HEK293 (cell line): ENCODE data around the gene KDELR1.
A peak's percentile ranks its signal among the peaks of the same experiment; 100 is the strongest.

ENCODE experiments used
- BCL11B ChIP-seq: fragments of 450-650 bp; formaldehyde crosslinking; IDR thresholded peaks from 2 replicates; pipeline ENCODE4 v1.5.1; 2016; ENCODE audit warnings: low read depth, missing biosample characterization, missing genetic modification characterization
- INSM2 ChIP-seq: fragments of 450-650 bp; formaldehyde crosslinking; IDR thresholded peaks from 2 replicates; pipeline ENCODE4 v1.5.1; 2016; ENCODE audit warnings: missing biosample characterization, missing genetic modification characterization
- KLF7 ChIP-seq: fragments of 450-650 bp; formaldehyde crosslinking; IDR thresholded peaks from 2 replicates; pipeline ENCODE4 v1.5.1; 2016; ENCODE audit warnings: missing biosample characterization, missing genetic modification characterization, borderline replicate concordance
- OVOL3 ChIP-seq: fragments of 450-650 bp; formaldehyde crosslinking; IDR thresholded peaks from 2 replicates; pipeline ENCODE4 v1.5.1; 2016; ENCODE audit warnings: missing biosample characterization, missing genetic modification characterization
- SCRT2 ChIP-seq: fragments of 450-650 bp; formaldehyde crosslinking; IDR thresholded peaks from 2 replicates; pipeline ENCODE4 v1.5.1; 2016; ENCODE audit warnings: missing biosample characterization, missing genetic modification characterization
- TCF7L2 ChIP-seq: IDR thresholded peaks from 2 replicates; pipeline ENCODE4 v1.6.1; 2011; ENCODE audit warnings: low read depth, mild to moderate bottlenecking, inconsistent platforms, low read length, moderate library complexity, borderline replicate concordance
- ZNF140 ChIP-seq: fragments of 450-650 bp; formaldehyde crosslinking; IDR thresholded peaks from 2 replicates; pipeline ENCODE4 v1.5.1; 2016; ENCODE audit warnings: missing biosample characterization, missing genetic modification characterization
- ZNF175 ChIP-seq: fragments of 450-650 bp; formaldehyde crosslinking; IDR thresholded peaks from 2 replicates; pipeline ENCODE4 v1.5.1; 2016; ENCODE audit warnings: missing biosample characterization, missing genetic modification characterization
- ZNF394 ChIP-seq: fragments of 450-650 bp; formaldehyde crosslinking; IDR thresholded peaks from 2 replicates; pipeline ENCODE4 v1.5.1; 2016; ENCODE audit warnings: missing biosample characterization, missing genetic modification characterization, mild to moderate bottlenecking, moderate library complexity, borderline replicate concordance
- ZNF48 ChIP-seq: fragments of 450-650 bp; formaldehyde crosslinking; IDR thresholded peaks from 2 replicates; pipeline ENCODE4 v1.5.1; 2016; ENCODE audit warnings: missing biosample characterization, missing genetic modification characterization
- ZNF558 ChIP-seq: fragments of 450-650 bp; formaldehyde crosslinking; IDR thresholded peaks from 2 replicates; pipeline ENCODE4 v1.5.1; 2016; ENCODE audit warnings: missing biosample characterization, missing genetic modification characterization
- ZNF596 ChIP-seq: fragments of 450-650 bp; IDR thresholded peaks from 2 replicates; pipeline ENCODE4 v1.5.0; 2018; ENCODE audit warnings: missing biosample characterization, mild to moderate bottlenecking, missing genetic modification characterization, moderate library complexity
- ZNF624 ChIP-seq: fragments of 450-650 bp; formaldehyde crosslinking; IDR thresholded peaks from 2 replicates; pipeline ENCODE4 v1.5.1; 2017; ENCODE audit warnings: missing biosample characterization, missing genetic modification characterization
- ZNF626 ChIP-seq: fragments of 450-650 bp; sonication (Bioruptor Pico); formaldehyde crosslinking; IDR thresholded peaks from 2 replicates; pipeline ENCODE4 v1.5.1; 2018; ENCODE audit warnings: missing biosample characterization, missing genetic modification characterization, inconsistent platforms
- ZNF654 ChIP-seq: fragments of 450-650 bp; formaldehyde crosslinking; IDR thresholded peaks from 2 replicates; pipeline ENCODE4 v1.5.1; 2016; ENCODE audit warnings: low read depth, missing biosample characterization, missing genetic modification characterization
- ZNF664 ChIP-seq: fragments of 450-650 bp; formaldehyde crosslinking; IDR thresholded peaks from 2 replicates; pipeline ENCODE4 v1.5.1; 2016; ENCODE audit warnings: missing biosample characterization, missing genetic modification characterization
- ZNF707 ChIP-seq: fragments of 450-650 bp; formaldehyde crosslinking; IDR thresholded peaks from 2 replicates; pipeline ENCODE4 v1.5.1; 2016; ENCODE audit warnings: missing biosample characterization, missing genetic modification characterization
- ZNF768 ChIP-seq: fragments of 450-650 bp; formaldehyde crosslinking; IDR thresholded peaks from 2 replicates; pipeline ENCODE4 v1.5.1; 2018; ENCODE audit warnings: missing biosample characterization, mild to moderate bottlenecking, missing genetic modification characterization
- ZNF791 ChIP-seq: fragments of 450-650 bp; formaldehyde crosslinking; IDR thresholded peaks from 2 replicates; pipeline ENCODE4 v1.5.1; 2016; ENCODE audit warnings: missing biosample characterization, missing genetic modification characterization
- TF ChIP-seq, protein P1 (sequence below): fragments of 450-650 bp; formaldehyde crosslinking; IDR thresholded peaks from 2 replicates; pipeline ENCODE4 v1.5.1; 2016; ENCODE audit warnings: missing biosample characterization, missing genetic modification characterization
- TF ChIP-seq, protein P2 (sequence below): fragments of 450-650 bp; formaldehyde crosslinking; IDR thresholded peaks from 2 replicates; pipeline ENCODE4 v1.5.1; 2016; ENCODE audit warnings: missing biosample characterization, missing genetic modification characterization, borderline replicate concordance
- TF ChIP-seq, protein P3 (sequence below): fragments of 450-650 bp; formaldehyde crosslinking; IDR thresholded peaks from 2 replicates; pipeline ENCODE4 v1.5.1; 2016; ENCODE audit warnings: missing biosample characterization, missing genetic modification characterization
- TF ChIP-seq, protein P4 (sequence below): fragments of 450-650 bp; IDR thresholded peaks from 2 replicates; pipeline ENCODE4 v1.5.1; 2018; ENCODE audit warnings: missing biosample characterization, mild to moderate bottlenecking, missing genetic modification characterization
- TF ChIP-seq, protein P5 (sequence below): fragments of 450-650 bp; formaldehyde crosslinking; IDR thresholded peaks from 2 replicates; pipeline ENCODE4 v1.5.1; 2016; ENCODE audit warnings: missing biosample characterization, missing genetic modification characterization

KDELR1 gene

GRCh38 chr19:48390188-48391099, 907 bp downstream of the KDELR1 start (continued):
- TF ChIP-seq ZNF768 (tag by site-specific recombination) (no peak), ZNF626 (tag by site-specific recombination) (no peak), ZNF48 (tag by site-specific recombination) (no peak), KLF7 (tag by site-specific recombination) (no peak), ZNF707 (tag by site-specific recombination) (no peak), ZNF394 (tag by site-specific recombination) (peak; percentile 88), SCRT2 (tag by site-specific recombination) (peak; percentile 22; the same call in 1 of the 2 replicates), ZNF175 (tag by site-specific recombination) (no peak), ZNF140 (tag by site-specific recombination) (no peak), ZNF596 (tag by site-specific recombination) (peak; percentile 93), ZNF654 (tag by site-specific recombination) (0 out of 2 replicates have a peak, but pooled peaks have one; percentile 9), TCF7L2 (no peak), INSM2 (tag by site-specific recombination) (no peak; the same call in 1 of the 2 replicates), OVOL3 (peak; percentile 49; the same call in 1 of the 2 replicates), ZNF664 (tag by site-specific recombination) (no peak), ZNF558 (tag by site-specific recombination) (no peak), ZNF791 (tag by site-specific recombination) (no peak), BCL11B (peak; percentile 86; the same call in 1 of the 2 replicates), ZNF624 (tag by site-specific recombination) (no peak)
- TF ChIP-seq, protein P1, sequence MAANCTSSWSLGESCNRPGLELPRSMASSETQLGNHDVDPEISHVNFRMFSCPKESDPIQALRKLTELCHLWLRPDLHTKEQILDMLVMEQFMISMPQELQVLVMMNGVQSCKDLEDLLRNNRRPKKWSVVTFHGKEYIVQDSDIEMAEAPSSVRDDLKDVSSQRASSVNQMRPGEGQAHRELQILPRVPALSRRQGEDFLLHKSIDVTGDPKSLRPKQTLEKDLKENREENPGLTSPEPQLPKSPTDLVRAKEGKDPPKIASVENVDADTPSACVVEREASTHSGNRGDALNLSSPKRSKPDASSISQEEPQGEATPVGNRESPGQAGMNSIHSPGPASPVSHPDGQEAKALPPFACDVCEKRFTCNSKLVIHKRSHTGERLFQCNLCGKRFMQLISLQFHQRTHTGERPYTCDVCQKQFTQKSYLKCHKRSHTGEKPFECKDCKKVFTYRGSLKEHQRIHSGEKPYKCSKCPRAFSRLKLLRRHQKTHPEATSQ, result no peak
- TF ChIP-seq, protein P2, sequence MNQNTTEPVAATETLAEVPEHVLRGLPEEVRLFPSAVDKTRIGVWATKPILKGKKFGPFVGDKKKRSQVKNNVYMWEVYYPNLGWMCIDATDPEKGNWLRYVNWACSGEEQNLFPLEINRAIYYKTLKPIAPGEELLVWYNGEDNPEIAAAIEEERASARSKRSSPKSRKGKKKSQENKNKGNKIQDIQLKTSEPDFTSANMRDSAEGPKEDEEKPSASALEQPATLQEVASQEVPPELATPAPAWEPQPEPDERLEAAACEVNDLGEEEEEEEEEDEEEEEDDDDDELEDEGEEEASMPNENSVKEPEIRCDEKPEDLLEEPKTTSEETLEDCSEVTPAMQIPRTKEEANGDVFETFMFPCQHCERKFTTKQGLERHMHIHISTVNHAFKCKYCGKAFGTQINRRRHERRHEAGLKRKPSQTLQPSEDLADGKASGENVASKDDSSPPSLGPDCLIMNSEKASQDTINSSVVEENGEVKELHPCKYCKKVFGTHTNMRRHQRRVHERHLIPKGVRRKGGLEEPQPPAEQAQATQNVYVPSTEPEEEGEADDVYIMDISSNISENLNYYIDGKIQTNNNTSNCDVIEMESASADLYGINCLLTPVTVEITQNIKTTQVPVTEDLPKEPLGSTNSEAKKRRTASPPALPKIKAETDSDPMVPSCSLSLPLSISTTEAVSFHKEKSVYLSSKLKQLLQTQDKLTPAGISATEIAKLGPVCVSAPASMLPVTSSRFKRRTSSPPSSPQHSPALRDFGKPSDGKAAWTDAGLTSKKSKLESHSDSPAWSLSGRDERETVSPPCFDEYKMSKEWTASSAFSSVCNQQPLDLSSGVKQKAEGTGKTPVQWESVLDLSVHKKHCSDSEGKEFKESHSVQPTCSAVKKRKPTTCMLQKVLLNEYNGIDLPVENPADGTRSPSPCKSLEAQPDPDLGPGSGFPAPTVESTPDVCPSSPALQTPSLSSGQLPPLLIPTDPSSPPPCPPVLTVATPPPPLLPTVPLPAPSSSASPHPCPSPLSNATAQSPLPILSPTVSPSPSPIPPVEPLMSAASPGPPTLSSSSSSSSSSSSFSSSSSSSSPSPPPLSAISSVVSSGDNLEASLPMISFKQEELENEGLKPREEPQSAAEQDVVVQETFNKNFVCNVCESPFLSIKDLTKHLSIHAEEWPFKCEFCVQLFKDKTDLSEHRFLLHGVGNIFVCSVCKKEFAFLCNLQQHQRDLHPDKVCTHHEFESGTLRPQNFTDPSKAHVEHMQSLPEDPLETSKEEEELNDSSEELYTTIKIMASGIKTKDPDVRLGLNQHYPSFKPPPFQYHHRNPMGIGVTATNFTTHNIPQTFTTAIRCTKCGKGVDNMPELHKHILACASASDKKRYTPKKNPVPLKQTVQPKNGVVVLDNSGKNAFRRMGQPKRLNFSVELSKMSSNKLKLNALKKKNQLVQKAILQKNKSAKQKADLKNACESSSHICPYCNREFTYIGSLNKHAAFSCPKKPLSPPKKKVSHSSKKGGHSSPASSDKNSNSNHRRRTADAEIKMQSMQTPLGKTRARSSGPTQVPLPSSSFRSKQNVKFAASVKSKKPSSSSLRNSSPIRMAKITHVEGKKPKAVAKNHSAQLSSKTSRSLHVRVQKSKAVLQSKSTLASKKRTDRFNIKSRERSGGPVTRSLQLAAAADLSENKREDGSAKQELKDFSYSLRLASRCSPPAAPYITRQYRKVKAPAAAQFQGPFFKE (tag by site-specific recombination), result no peak
- TF ChIP-seq, protein P3, sequence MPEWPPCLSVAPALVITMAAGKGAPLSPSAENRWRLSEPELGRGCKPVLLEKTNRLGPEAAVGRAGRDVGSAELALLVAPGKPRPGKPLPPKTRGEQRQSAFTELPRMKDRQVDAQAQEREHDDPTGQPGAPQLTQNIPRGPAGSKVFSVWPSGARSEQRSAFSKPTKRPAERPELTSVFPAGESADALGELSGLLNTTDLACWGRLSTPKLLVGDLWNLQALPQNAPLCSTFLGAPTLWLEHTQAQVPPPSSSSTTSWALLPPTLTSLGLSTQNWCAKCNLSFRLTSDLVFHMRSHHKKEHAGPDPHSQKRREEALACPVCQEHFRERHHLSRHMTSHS (tag by site-specific recombination), result no peak
- TF ChIP-seq, protein P4, sequence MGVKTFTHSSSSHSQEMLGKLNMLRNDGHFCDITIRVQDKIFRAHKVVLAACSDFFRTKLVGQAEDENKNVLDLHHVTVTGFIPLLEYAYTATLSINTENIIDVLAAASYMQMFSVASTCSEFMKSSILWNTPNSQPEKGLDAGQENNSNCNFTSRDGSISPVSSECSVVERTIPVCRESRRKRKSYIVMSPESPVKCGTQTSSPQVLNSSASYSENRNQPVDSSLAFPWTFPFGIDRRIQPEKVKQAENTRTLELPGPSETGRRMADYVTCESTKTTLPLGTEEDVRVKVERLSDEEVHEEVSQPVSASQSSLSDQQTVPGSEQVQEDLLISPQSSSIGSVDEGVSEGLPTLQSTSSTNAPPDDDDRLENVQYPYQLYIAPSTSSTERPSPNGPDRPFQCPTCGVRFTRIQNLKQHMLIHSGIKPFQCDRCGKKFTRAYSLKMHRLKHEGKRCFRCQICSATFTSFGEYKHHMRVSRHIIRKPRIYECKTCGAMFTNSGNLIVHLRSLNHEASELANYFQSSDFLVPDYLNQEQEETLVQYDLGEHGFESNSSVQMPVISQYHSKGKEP (tag by site-specific recombination), result no peak
- TF ChIP-seq, protein P5, sequence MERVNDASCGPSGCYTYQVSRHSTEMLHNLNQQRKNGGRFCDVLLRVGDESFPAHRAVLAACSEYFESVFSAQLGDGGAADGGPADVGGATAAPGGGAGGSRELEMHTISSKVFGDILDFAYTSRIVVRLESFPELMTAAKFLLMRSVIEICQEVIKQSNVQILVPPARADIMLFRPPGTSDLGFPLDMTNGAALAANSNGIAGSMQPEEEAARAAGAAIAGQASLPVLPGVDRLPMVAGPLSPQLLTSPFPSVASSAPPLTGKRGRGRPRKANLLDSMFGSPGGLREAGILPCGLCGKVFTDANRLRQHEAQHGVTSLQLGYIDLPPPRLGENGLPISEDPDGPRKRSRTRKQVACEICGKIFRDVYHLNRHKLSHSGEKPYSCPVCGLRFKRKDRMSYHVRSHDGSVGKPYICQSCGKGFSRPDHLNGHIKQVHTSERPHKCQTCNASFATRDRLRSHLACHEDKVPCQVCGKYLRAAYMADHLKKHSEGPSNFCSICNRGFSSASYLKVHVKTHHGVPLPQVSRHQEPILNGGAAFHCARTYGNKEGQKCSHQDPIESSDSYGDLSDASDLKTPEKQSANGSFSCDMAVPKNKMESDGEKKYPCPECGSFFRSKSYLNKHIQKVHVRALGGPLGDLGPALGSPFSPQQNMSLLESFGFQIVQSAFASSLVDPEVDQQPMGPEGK (tag by site-specific recombination), result peak; percentile 83
